SK-N-SH treated with all-trans-retinoic acid at 6 μM for 48 hours (cell line): ENCODE measurements around the gene FANCM.

Source experiments
- ATAC-seq: fragments of 200-7000 bp; cut with Tn5 transposase; 3 replicates; pipeline ENCODE4 v1.9.1; 2020; ENCODE audit warnings: mild to moderate bottlenecking, moderate library complexity
- ARNTL ChIP-seq: fragments of 450-650 bp; formaldehyde crosslinking; IDR thresholded peaks from 2 replicates; pipeline ENCODE4 v1.5.0; 2020; ENCODE audit warnings: low read depth, mild to moderate bottlenecking, moderate library complexity, borderline replicate concordance
- BACH2 ChIP-seq: fragments of 250-450 bp; sonication (Bioruptor Pico); IDR thresholded peaks from 2 replicates; pipeline ENCODE4 v1.9.0; 2021; ENCODE audit warnings: mild to moderate bottlenecking, borderline replicate concordance
- CREB5 ChIP-seq: fragments of 250-450 bp; sonication (Bioruptor Pico); IDR thresholded peaks from 2 replicates; pipeline ENCODE4 v1.5.1; 2020; ENCODE audit warnings: low read depth, mild to moderate bottlenecking, moderate library complexity
- CSDC2 ChIP-seq: fragments of 250-450 bp; sonication (Bioruptor Pico); IDR thresholded peaks from 2 replicates; pipeline ENCODE4 v1.5.0; 2020; ENCODE audit warnings: mild to moderate bottlenecking, moderate library complexity
- CSRNP3 ChIP-seq: fragments of 250-450 bp; sonication (Bioruptor Pico); IDR thresholded peaks from 2 replicates; pipeline ENCODE4 v1.5.1; 2021; ENCODE audit warnings: mild to moderate bottlenecking, moderate library complexity
- ESRRG ChIP-seq: fragments of 250-450 bp; sonication (Bioruptor Pico); IDR thresholded peaks from 2 replicates; pipeline ENCODE4 v1.6.1; 2021; ENCODE audit warnings: mild to moderate bottlenecking
- GLIS3 ChIP-seq: fragments of 250-450 bp; sonication (Bioruptor Pico); IDR thresholded peaks from 2 replicates; pipeline ENCODE4 v1.5.0; 2020; ENCODE audit warnings: mild to moderate bottlenecking, moderate library complexity
- ISL1 ChIP-seq: fragments of 250-450 bp; sonication (Bioruptor Pico); IDR thresholded peaks from 2 replicates; pipeline ENCODE4 v2.1.2; 2022; ENCODE audit warnings: mild to moderate bottlenecking, moderate library complexity
- OSR1 ChIP-seq: fragments of 250-450 bp; sonication (Bioruptor Pico); IDR thresholded peaks from 2 replicates; pipeline ENCODE4 v1.8.0; 2022; ENCODE audit warnings: moderate library complexity, mild to moderate bottlenecking, inconsistent platforms
- PATZ1 ChIP-seq: fragments of 250-450 bp; sonication (Bioruptor Pico); IDR thresholded peaks from 2 replicates; pipeline ENCODE4 v1.8.0; 2020; ENCODE audit warnings: mild to moderate bottlenecking, moderate library complexity, borderline replicate concordance
- POU6F1 ChIP-seq: fragments of 250-450 bp; sonication (Bioruptor Pico); IDR thresholded peaks from 2 replicates; pipeline ENCODE4 v1.8.0; 2021; ENCODE audit warnings: low read depth, mild to moderate bottlenecking, moderate library complexity, borderline replicate concordance
- PPARA ChIP-seq: fragments of 250-450 bp; sonication (Bioruptor Pico); IDR thresholded peaks from 2 replicates; pipeline ENCODE4 v1.5.0; 2020; ENCODE audit warnings: mild to moderate bottlenecking, borderline replicate concordance
- RARB ChIP-seq: fragments of 250-450 bp; sonication (Bioruptor Pico); IDR thresholded peaks from 2 replicates; pipeline ENCODE4 v1.8.0; 2021; ENCODE audit warnings: mild to moderate bottlenecking, moderate library complexity
- SNAI2 ChIP-seq: fragments of 250-450 bp; sonication (Bioruptor Pico); IDR thresholded peaks from 2 replicates; pipeline ENCODE4 v1.5.0; 2020; ENCODE audit warnings: mild to moderate bottlenecking, moderate library complexity
- TCF4 ChIP-seq: fragments of 250-450 bp; sonication (Bioruptor Pico); IDR thresholded peaks from 2 replicates; pipeline ENCODE4 v1.8.0; 2021; ENCODE audit warnings: mild to moderate bottlenecking, moderate library complexity, borderline replicate concordance
- TOX ChIP-seq: fragments of 250-450 bp; sonication (Bioruptor Pico); IDR thresholded peaks from 2 replicates; pipeline ENCODE4 v1.8.0; 2021; ENCODE audit warnings: mild to moderate bottlenecking, moderate library complexity, borderline replicate concordance
- TSHZ2 ChIP-seq: fragments of 250-450 bp; sonication (Bioruptor Pico); IDR thresholded peaks from 2 replicates; pipeline ENCODE4 v1.5.0; 2020; ENCODE audit warnings: mild to moderate bottlenecking, moderate library complexity
- ZFP3 ChIP-seq: fragments of 250-450 bp; sonication (Bioruptor Pico); IDR thresholded peaks from 2 replicates; pipeline ENCODE4 v1.5.0; 2020; ENCODE audit warnings: mild to moderate bottlenecking, moderate library complexity
- ZNF565 ChIP-seq: fragments of 450-650 bp; formaldehyde crosslinking; conservative IDR thresholded peaks from 2 replicates; pipeline ENCODE4 v1.5.0; 2020; ENCODE audit warnings: low read depth, mild to moderate bottlenecking, moderate library complexity
- ZNF70 ChIP-seq: fragments of 450-650 bp; formaldehyde crosslinking; IDR thresholded peaks from 2 replicates; pipeline ENCODE4 v1.5.0; 2020; ENCODE audit warnings: mild to moderate bottlenecking, moderate library complexity
- ZNF8 ChIP-seq: fragments of 450-650 bp; formaldehyde crosslinking; IDR thresholded peaks from 2 replicates; pipeline ENCODE4 v1.5.0; 2020; ENCODE audit warnings: mild to moderate bottlenecking, moderate library complexity

FANCM gene

GRCh38 chr14:45149602-45150001, 13.9 kb downstream of the FANCM start:
- no peak for ATAC-seq
- TF ChIP-seq PPARA (CRISPR knock-in tag) (no peak), CSDC2 (CRISPR knock-in tag) (no peak), BACH2 (no peak), TCF4 (no peak), OSR1 (CRISPR knock-in tag) (no peak), ESRRG (CRISPR knock-in tag) (no peak), GLIS3 (CRISPR knock-in tag) (no peak), TOX (no peak), ZNF565 (CRISPR knock-in tag) (no peak), PATZ1 (no peak), TSHZ2 (CRISPR knock-in tag) (no peak), ARNTL (no peak), CREB5 (CRISPR knock-in tag) (no peak)
- TF ChIP-seq, all 23 proteins: peak for 0

- no peak for TF ChIP-seq ISL1 (CRISPR knock-in tag)
- ATAC-seq, result no peak
Observed at GRCh38 chr14:45150386-45150890, 14.7 kb downstream of the FANCM start.

GRCh38 chr14:45156067-45156466, 20.3 kb downstream of the FANCM start:
- ATAC-seq, result no peak
- no peak for TF ChIP-seq CSDC2 (CRISPR knock-in tag)
- no peak for TF ChIP-seq RARB (CRISPR knock-in tag)
- no peak for TF ChIP-seq ZFP3 (CRISPR knock-in tag)
- TF ChIP-seq PATZ1, result no peak
- TF ChIP-seq ZNF8 (CRISPR knock-in tag), result no peak
- no peak for TF ChIP-seq TSHZ2 (CRISPR knock-in tag)
- TF ChIP-seq CSRNP3 (CRISPR knock-in tag), result no peak
- no peak for TF ChIP-seq SNAI2 (CRISPR knock-in tag)
- no peak for TF ChIP-seq ISL1 (CRISPR knock-in tag)
- TF ChIP-seq ZNF70 (CRISPR knock-in tag), result no peak
- TF ChIP-seq OSR1 (CRISPR knock-in tag), result no peak
- TF ChIP-seq GLIS3 (CRISPR knock-in tag), result no peak
- no peak for TF ChIP-seq POU6F1 (CRISPR knock-in tag)
- TF ChIP-seq TCF4, result no peak
- no peak for TF ChIP-seq ARNTL
- TF ChIP-seq ESRRG (CRISPR knock-in tag), result no peak
- TF ChIP-seq ZNF565 (CRISPR knock-in tag), result no peak
- TF ChIP-seq, all 23 proteins: peak for 0
